Tibial nerve (tissue), 3 donors: ENCODE results near the gene SEMA3G.

Experiments
- POLR2A ChIP-seq, 2 donors: fragments of 450-650 bp; IDR thresholded peaks; one replicate each; pipeline ENCODE4 v1.6.1; 2017; ENCODE audit warnings: antibody characterized with exemption in 2 of 2, mild to moderate bottlenecking in 2 of 2, moderate library complexity in 2 of 2
- TF ChIP-seq, protein P1 (sequence below), 5 experiments: fragments of 200-600 bp in 3 of 5; fragments of 450-650 bp in 2 of 5; sonication (generic) in 3 of 5; IDR thresholded peaks; one replicate each; pipeline ENCODE4 v1.5.1; 2016 to 2019; ENCODE audit warnings: antibody characterized with exemption in 5 of 5, mild to moderate bottlenecking in 3 of 5, moderate library complexity in 2 of 5

- TF ChIP-seq, protein P1, sequence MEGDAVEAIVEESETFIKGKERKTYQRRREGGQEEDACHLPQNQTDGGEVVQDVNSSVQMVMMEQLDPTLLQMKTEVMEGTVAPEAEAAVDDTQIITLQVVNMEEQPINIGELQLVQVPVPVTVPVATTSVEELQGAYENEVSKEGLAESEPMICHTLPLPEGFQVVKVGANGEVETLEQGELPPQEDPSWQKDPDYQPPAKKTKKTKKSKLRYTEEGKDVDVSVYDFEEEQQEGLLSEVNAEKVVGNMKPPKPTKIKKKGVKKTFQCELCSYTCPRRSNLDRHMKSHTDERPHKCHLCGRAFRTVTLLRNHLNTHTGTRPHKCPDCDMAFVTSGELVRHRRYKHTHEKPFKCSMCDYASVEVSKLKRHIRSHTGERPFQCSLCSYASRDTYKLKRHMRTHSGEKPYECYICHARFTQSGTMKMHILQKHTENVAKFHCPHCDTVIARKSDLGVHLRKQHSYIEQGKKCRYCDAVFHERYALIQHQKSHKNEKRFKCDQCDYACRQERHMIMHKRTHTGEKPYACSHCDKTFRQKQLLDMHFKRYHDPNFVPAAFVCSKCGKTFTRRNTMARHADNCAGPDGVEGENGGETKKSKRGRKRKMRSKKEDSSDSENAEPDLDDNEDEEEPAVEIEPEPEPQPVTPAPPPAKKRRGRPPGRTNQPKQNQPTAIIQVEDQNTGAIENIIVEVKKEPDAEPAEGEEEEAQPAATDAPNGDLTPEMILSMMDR (IDR thresholded peaks at IDR 0.05): no peak
- TF ChIP-seq POLR2A (IDR thresholded peaks at IDR 0.05): no peak
Measured at GRCh38 chr3:52452570-52453221, 7.8 kb upstream of the SEMA3G start.
